GM23338 (cell line): Measurements from ENCODE around the gene KIF17. TPM values are rescaled to one million over a fixed set of nuclear protein-coding genes. Genes with fewer than 3 reads are reported as not detected.

ENCODE experiments used
- ATAC-seq: fragments of 200-7000 bp; cut with Tn5 transposase; 3 replicates; pipeline ENCODE4 v1.9.1; 2020
- DNase-seq: peaks from one replicate; pipeline ENCODE4 v3.0.0-alpha.2; 2015; ENCODE audit warnings: low spot score
- H2AFZ ChIP-seq: fragments of 200-600 bp; sonication (generic); 2 replicates; pipeline ENCODE4 v1.8.0; 2016; ENCODE audit warnings: antibody characterized with exemption, mild to moderate bottlenecking, moderate library complexity
- H3F3A ChIP-seq: fragments of 200-600 bp; sonication (generic); replicated peaks from 2 replicates; pipeline ENCODE4 v1.8.0; 2017; ENCODE audit warnings: antibody characterized with exemption, mixed run types, low read depth
- H3K27ac ChIP-seq: fragments of 200-600 bp; sonication (generic); 2 replicates; pipeline ENCODE4 v1.6.1; 2016; ENCODE audit warnings: low read depth
- H3K27me3 ChIP-seq: fragments of 200-600 bp; sonication (generic); 2 replicates; pipeline ENCODE4 v1.8.0; 2016; ENCODE audit warnings: mild to moderate bottlenecking, mixed run types, moderate library complexity; ENCODE audit not compliant: insufficient read depth
- H3K36me3 ChIP-seq: fragments of 200-600 bp; sonication (generic); 2 replicates; pipeline ENCODE4 v1.8.0; 2016; ENCODE audit warnings: mild to moderate bottlenecking; ENCODE audit not compliant: insufficient read depth
- H3K4me1 ChIP-seq: fragments of 200-600 bp; sonication (generic); 2 replicates; pipeline ENCODE4 v1.8.0; 2016; ENCODE audit warnings: mild to moderate bottlenecking, moderate library complexity; ENCODE audit not compliant: insufficient read depth
- H3K4me2 ChIP-seq: fragments of 200-600 bp; sonication (generic); 2 replicates; pipeline ENCODE4 v1.7.1; 2017; ENCODE audit warnings: mixed run types
- H3K4me3 ChIP-seq: fragments of 200-600 bp; sonication (generic); 2 replicates; pipeline ENCODE4 v1.6.1; 2016; ENCODE audit warnings: mixed run types
- H3K79me2 ChIP-seq: fragments of 200-600 bp; sonication (generic); replicated peaks from 2 replicates; pipeline ENCODE4 v1.8.0; 2017; ENCODE audit warnings: mild to moderate bottlenecking; ENCODE audit not compliant: insufficient read depth
- H3K9me2 ChIP-seq: fragments of 200-600 bp; sonication (generic); 2 replicates; pipeline ENCODE4 v1.8.0; 2017; ENCODE audit not compliant: insufficient read depth
- H4K20me1 ChIP-seq: fragments of 200-600 bp; sonication (generic); replicated peaks from 2 replicates; pipeline ENCODE4 v1.8.0; 2017; ENCODE audit warnings: mild to moderate bottlenecking; ENCODE audit not compliant: insufficient read depth
- H3K27ac Mint-ChIP-seq: 2 replicates; pipeline ENCODE4 v1.8.0; 2020; ENCODE audit warnings: inconsistent platforms, mild to moderate bottlenecking, moderate library complexity, mixed read lengths
- H3K27me3 Mint-ChIP-seq: 3 replicates; pipeline ENCODE4 v1.8.0; 2022; ENCODE audit warnings: low read depth, mild to moderate bottlenecking, moderate library complexity, mixed read lengths, inconsistent platforms; ENCODE audit not compliant: insufficient read depth, poor library complexity
- H3K36me3 Mint-ChIP-seq: 3 replicates; pipeline ENCODE4 v1.8.0; 2021; ENCODE audit warnings: low read depth, mild to moderate bottlenecking, inconsistent platforms, moderate library complexity, mixed read lengths
- H3K4me1 Mint-ChIP-seq: 3 replicates; pipeline ENCODE4 v1.8.0; 2020; ENCODE audit warnings: mild to moderate bottlenecking, inconsistent platforms, mixed read lengths
- H3K4me3 Mint-ChIP-seq: 3 replicates; pipeline ENCODE4 v1.8.0; 2021; ENCODE audit warnings: moderate library complexity, mild to moderate bottlenecking, inconsistent platforms, mixed read lengths
- H3K9me3 Mint-ChIP-seq: 3 replicates; pipeline ENCODE4 v1.8.0; 2020; ENCODE audit warnings: moderate library complexity, mild to moderate bottlenecking, inconsistent platforms, mixed read lengths
- CREB1 ChIP-seq: fragments of 250-450 bp; sonication (Bioruptor Pico); IDR thresholded peaks from 2 replicates; pipeline ENCODE4 v1.5.0; 2020; ENCODE audit warnings: low read depth, mild to moderate bottlenecking, moderate library complexity
- EZH2 ChIP-seq: fragments of 200-600 bp; sonication (generic); IDR thresholded peaks from one replicate; pipeline ENCODE4 v1.8.0; 2017; ENCODE audit warnings: antibody characterized with exemption, mild to moderate bottlenecking, low read depth; ENCODE audit not compliant: unreplicated experiment
- EZH2phosphoT487 ChIP-seq: fragments of 200-600 bp; sonication (generic); IDR thresholded peaks from one replicate; pipeline ENCODE4 v1.8.1; 2018; ENCODE audit warnings: antibody characterized with exemption; ENCODE audit not compliant: unreplicated experiment
- JUNB ChIP-seq: IDR thresholded peaks from one replicate; pipeline ENCODE4 v1.6.1; 2016; ENCODE audit warnings: antibody characterized with exemption; ENCODE audit not compliant: unreplicated experiment
- NANOG ChIP-seq: IDR thresholded peaks from 2 replicates; pipeline ENCODE4 v1.6.1; 2016; ENCODE audit warnings: antibody characterized with exemption, borderline replicate concordance
- POLR2AphosphoS5 ChIP-seq: IDR thresholded peaks from 2 replicates; pipeline ENCODE4 v1.6.1; 2016; ENCODE audit warnings: antibody characterized with exemption, low read depth
- STAT1 ChIP-seq: IDR thresholded peaks from one replicate; pipeline ENCODE4 v1.6.1; 2016; ENCODE audit warnings: antibody characterized with exemption; ENCODE audit not compliant: unreplicated experiment
- ZNF114 ChIP-seq: fragments of 250-450 bp; sonication (Bioruptor Pico); IDR thresholded peaks from 2 replicates; pipeline ENCODE4 v1.5.0; 2020; ENCODE audit warnings: mild to moderate bottlenecking, moderate library complexity
- ZNF331 ChIP-seq: fragments of 250-450 bp; sonication (Bioruptor Pico); IDR thresholded peaks from 2 replicates; pipeline ENCODE4 v1.5.0; 2020; ENCODE audit warnings: low read depth, mild to moderate bottlenecking, moderate library complexity
- polyA plus RNA-seq: library from polyadenylated mRNA; unstranded; fragments of >200 nt; fragmentation: Nextera tagmentation; extraction: Ambion mirVana; gene quantifications from 2 replicates; pipeline ENCODE4 v1.2.1, GENCODE V29; 2016
- total RNA-seq: library from RNA; depleted of rRNA; stranded (reverse); fragments of >200 nt; shearing (Covaris generic); gene quantifications from 2 replicates; pipeline ENCODE4 v1.2.3, GENCODE V29; 2014
- TF ChIP-seq, protein P1 (sequence below): IDR thresholded peaks from 2 replicates; pipeline ENCODE4 v1.6.1; 2016; ENCODE audit warnings: antibody characterized with exemption
- TF ChIP-seq, protein P2 (sequence below): IDR thresholded peaks from one replicate; pipeline ENCODE4 v1.6.1; 2018; ENCODE audit warnings: antibody characterized with exemption; ENCODE audit not compliant: unreplicated experiment
- TF ChIP-seq, protein P3 (sequence below), 2 experiments: fragments of 200-600 bp in 1 of 2; sonication (generic) in 1 of 2; conservative IDR thresholded peaks; 2 replicates each; pipeline versions ENCODE4 v1.5.1 to v1.6.1; 2016 to 2017; ENCODE audit warnings: antibody characterized with exemption in 2 of 2, low read depth in 2 of 2, mild to moderate bottlenecking in 2 of 2, moderate library complexity in 1 of 2

Gene KIF17
- total and polyA plus RNA-seq, 2 experiments from 2014 or later = 5.9 to 18.6 TPM

DNA sequence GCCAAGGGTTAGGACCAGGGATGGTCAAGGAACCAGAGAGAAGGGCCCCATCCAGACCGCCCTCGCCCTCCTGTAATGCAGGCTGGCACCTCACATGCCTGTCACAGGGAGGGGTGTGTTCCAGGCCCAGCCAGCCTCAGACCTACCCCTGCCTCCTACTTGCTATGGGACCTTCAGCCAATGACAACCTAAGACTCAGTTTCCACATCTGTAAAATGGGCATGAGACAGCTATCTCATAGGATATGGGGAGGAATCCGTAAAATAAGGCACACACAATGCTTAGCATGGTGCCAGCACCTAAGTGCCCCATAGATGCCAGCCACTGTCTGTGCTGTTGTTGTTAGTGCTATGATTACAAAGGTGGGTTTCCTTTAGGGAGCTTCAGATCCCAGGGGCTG is 7.9 kb downstream of the KIF17 start:
- no peaks in the 10 kb centered on the region for H3K79me2 ChIP-seq
- no peaks in the 10 kb centered on the region for H3K27me3 ChIP-seq
- H3F3A ChIP-seq = 0 out of 2 replicates have a peak, but pooled peaks cover 4% of the 10 kb centered on the region
- peaks cover 27% of the 10 kb centered on the region for H3K36me3 Mint-ChIP-seq
- H3K4me1 Mint-ChIP-seq = no peaks in the 10 kb centered on the region
- peaks cover 8% of the 10 kb centered on the region for H3K27me3 Mint-ChIP-seq
- no peaks in the 10 kb centered on the region; the same call in 1 of the 2 replicates for H3K36me3 ChIP-seq
- H3K4me2 ChIP-seq = no peak overlapping the region
- H3K4me3 Mint-ChIP-seq = no peak overlapping the region
- ATAC-seq = no peak
- H4K20me1 ChIP-seq = peaks cover 4% of the 10 kb centered on the region; the same call in 1 of the 2 replicates
- no peak overlapping the region for H2AFZ ChIP-seq
- H3K4me1 ChIP-seq = no peaks in the 10 kb centered on the region
- no peak overlapping the region for H3K27ac Mint-ChIP-seq
- H3K9me3 Mint-ChIP-seq = no peaks in the 10 kb centered on the region
- no peak overlapping the region for H3K27ac ChIP-seq
- no peak overlapping the region for H3K4me3 ChIP-seq
- H3K9me2 ChIP-seq = no peaks in the 10 kb centered on the region
- DNase-seq = no peak
- no peak for TF ChIP-seq POLR2AphosphoS5
- TF ChIP-seq EZH2phosphoT487 = no peak
- TF ChIP-seq ZNF114 (CRISPR knock-in tag) = no peak
- no peak for TF ChIP-seq NANOG
- TF ChIP-seq CREB1 = no peak

DNA sequence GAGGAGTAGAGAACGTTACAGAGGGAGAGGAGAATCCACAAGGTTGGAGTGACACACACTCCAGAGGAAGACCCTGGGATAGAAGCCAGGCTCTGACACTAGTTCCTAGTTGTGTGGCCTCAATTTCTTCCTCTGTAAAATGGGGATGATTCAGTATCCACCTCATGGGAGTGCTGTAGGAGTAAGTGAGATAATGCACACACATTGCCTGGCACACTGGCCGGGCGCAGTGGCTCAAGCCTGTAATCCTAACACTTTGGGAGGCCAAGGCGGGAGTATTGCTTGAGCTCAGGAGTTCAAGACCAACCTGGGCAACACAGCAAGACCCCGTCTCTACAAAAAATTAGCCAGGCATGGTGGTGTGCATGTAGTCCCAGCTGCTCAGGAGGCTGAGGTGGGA is 8.9 kb downstream of the KIF17 start:
- DNase-seq = no peak
- no peaks in the 10 kb centered on the region for H3K27me3 ChIP-seq
- Mint-ChIP-seq H3K9me3 (no peaks in the 10 kb centered on the region), H3K27ac (no peak overlapping the region), H3K4me1 (no peaks in the 10 kb centered on the region), H3K27me3 (peaks cover 8% of the 10 kb centered on the region), H3K4me3 (no peak overlapping the region), H3K36me3 (peaks cover 29% of the 10 kb centered on the region)
- H2AFZ ChIP-seq = no peak overlapping the region
- peaks cover 4% of the 10 kb centered on the region; the same call in 1 of the 2 replicates for H4K20me1 ChIP-seq
- no peak for ATAC-seq
- H3K4me3 ChIP-seq = no peak overlapping the region
- H3K36me3 ChIP-seq = no peaks in the 10 kb centered on the region; the same call in 1 of the 2 replicates
- H3K4me1 ChIP-seq = no peaks in the 10 kb centered on the region
- H3K79me2 ChIP-seq = no peaks in the 10 kb centered on the region
- H3K4me2 ChIP-seq = no peak overlapping the region
- 0 out of 2 replicates have a peak, but pooled peaks cover 4% of the 10 kb centered on the region for H3F3A ChIP-seq
- no peak overlapping the region for H3K27ac ChIP-seq
- H3K9me2 ChIP-seq = no peaks in the 10 kb centered on the region
- TF ChIP-seq NANOG (no peak), POLR2AphosphoS5 (no peak), CREB1 (no peak), ZNF331 (CRISPR knock-in tag) (no peak), JUNB (no peak), STAT1 (no peak), ZNF114 (CRISPR knock-in tag) (no peak), EZH2phosphoT487 (no peak), EZH2 (no peak)
- TF ChIP-seq, protein P1, sequence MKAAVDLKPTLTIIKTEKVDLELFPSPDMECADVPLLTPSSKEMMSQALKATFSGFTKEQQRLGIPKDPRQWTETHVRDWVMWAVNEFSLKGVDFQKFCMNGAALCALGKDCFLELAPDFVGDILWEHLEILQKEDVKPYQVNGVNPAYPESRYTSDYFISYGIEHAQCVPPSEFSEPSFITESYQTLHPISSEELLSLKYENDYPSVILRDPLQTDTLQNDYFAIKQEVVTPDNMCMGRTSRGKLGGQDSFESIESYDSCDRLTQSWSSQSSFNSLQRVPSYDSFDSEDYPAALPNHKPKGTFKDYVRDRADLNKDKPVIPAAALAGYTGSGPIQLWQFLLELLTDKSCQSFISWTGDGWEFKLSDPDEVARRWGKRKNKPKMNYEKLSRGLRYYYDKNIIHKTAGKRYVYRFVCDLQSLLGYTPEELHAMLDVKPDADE = no peak
- TF ChIP-seq, protein P2, sequence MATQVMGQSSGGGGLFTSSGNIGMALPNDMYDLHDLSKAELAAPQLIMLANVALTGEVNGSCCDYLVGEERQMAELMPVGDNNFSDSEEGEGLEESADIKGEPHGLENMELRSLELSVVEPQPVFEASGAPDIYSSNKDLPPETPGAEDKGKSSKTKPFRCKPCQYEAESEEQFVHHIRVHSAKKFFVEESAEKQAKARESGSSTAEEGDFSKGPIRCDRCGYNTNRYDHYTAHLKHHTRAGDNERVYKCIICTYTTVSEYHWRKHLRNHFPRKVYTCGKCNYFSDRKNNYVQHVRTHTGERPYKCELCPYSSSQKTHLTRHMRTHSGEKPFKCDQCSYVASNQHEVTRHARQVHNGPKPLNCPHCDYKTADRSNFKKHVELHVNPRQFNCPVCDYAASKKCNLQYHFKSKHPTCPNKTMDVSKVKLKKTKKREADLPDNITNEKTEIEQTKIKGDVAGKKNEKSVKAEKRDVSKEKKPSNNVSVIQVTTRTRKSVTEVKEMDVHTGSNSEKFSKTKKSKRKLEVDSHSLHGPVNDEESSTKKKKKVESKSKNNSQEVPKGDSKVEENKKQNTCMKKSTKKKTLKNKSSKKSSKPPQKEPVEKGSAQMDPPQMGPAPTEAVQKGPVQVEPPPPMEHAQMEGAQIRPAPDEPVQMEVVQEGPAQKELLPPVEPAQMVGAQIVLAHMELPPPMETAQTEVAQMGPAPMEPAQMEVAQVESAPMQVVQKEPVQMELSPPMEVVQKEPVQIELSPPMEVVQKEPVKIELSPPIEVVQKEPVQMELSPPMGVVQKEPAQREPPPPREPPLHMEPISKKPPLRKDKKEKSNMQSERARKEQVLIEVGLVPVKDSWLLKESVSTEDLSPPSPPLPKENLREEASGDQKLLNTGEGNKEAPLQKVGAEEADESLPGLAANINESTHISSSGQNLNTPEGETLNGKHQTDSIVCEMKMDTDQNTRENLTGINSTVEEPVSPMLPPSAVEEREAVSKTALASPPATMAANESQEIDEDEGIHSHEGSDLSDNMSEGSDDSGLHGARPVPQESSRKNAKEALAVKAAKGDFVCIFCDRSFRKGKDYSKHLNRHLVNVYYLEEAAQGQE = no peak
- TF ChIP-seq, protein P3, sequence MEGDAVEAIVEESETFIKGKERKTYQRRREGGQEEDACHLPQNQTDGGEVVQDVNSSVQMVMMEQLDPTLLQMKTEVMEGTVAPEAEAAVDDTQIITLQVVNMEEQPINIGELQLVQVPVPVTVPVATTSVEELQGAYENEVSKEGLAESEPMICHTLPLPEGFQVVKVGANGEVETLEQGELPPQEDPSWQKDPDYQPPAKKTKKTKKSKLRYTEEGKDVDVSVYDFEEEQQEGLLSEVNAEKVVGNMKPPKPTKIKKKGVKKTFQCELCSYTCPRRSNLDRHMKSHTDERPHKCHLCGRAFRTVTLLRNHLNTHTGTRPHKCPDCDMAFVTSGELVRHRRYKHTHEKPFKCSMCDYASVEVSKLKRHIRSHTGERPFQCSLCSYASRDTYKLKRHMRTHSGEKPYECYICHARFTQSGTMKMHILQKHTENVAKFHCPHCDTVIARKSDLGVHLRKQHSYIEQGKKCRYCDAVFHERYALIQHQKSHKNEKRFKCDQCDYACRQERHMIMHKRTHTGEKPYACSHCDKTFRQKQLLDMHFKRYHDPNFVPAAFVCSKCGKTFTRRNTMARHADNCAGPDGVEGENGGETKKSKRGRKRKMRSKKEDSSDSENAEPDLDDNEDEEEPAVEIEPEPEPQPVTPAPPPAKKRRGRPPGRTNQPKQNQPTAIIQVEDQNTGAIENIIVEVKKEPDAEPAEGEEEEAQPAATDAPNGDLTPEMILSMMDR (conservative IDR thresholded peaks at IDR 0.05; ENCODE audit: low read depth in 2 of 2) = no peak
